ENCODE data around the gene MCRIP2.
A peak's percentile ranks its signal among the peaks of the same experiment; 100 is the strongest.

Gene MCRIP2

GRCh38 chr16:670485-671352, 29.1 kb downstream of the MCRIP2 start:
- DNase-seq (ENCODE audit: low read depth), result no peak

- DNase-seq (ENCODE audit: low read depth), result no peak
Observed at GRCh38 chr16:671353-672131, 29.9 kb downstream of the MCRIP2 start.

GRCh38 chr16:672371-672770, 30.7 kb downstream of the MCRIP2 start:
- DNase-seq (ENCODE audit: low read depth), result no peak

GRCh38 chr16:672851-673250, 31.2 kb downstream of the MCRIP2 start:
- DNase-seq (ENCODE audit: low read depth), result no peak

- DNase-seq (ENCODE audit: low read depth), result no peak
Observed at GRCh38 chr16:673399-673991, 31.9 kb downstream of the MCRIP2 start.

- no peak for DNase-seq (ENCODE audit: low read depth)
Observed at GRCh38 chr16:674214-674881, 32.7 kb downstream of the MCRIP2 start.

- DNase-seq (ENCODE audit: low read depth), result no peak
Observed at GRCh38 chr16:674968-675883, 33.6 kb downstream of the MCRIP2 start, which contains the start of gene RHBDL1. Gene RHBDL1 (plus strand): TSS chr16:675671. CDS start chr16:675791, 120 bp downstream.

- no peak for DNase-seq (ENCODE audit: low read depth)
Observed at GRCh38 chr16:675884-676564, 34.4 kb downstream of the MCRIP2 start.

- no peak for DNase-seq (ENCODE audit: low read depth)
Observed at GRCh38 chr16:676565-676902, 34.9 kb downstream of the MCRIP2 start.

GRCh38 chr16:676913-677312, 35.3 kb downstream of the MCRIP2 start:
- DNase-seq (ENCODE audit: low read depth), result no peak

- DNase-seq (ENCODE audit: low read depth), result no peak
Observed at GRCh38 chr16:677316-678190, 35.9 kb downstream of the MCRIP2 start.

GRCh38 chr16:678209-678857, 36.7 kb downstream of the MCRIP2 start:
- no peak for DNase-seq (ENCODE audit: low read depth)

GRCh38 chr16:678858-679813, 37.5 kb downstream of the MCRIP2 start:
- no peak for DNase-seq (ENCODE audit: low read depth)

- DNase-seq (ENCODE audit: low read depth), result peak; percentile 56
Observed at GRCh38 chr16:679814-680624, 38.4 kb downstream of the MCRIP2 start, which contains the start of gene STUB1. Gene STUB1 (plus strand): TSS chr16:680410. CDS start chr16:680526, 116 bp downstream.

- no peak for DNase-seq (ENCODE audit: low read depth)
Observed at GRCh38 chr16:680625-680945, 39.0 kb downstream of the MCRIP2 start.

GRCh38 chr16:680967-681745, 39.5 kb downstream of the MCRIP2 start:
- no peak for DNase-seq (ENCODE audit: low read depth)

All from HS-27A (cell line).